Testis (tissue), 2 donors: ENCODE measurements around the gene ANKH.

Source experiments
- POLR2A ChIP-seq: fragments of 450-650 bp; IDR thresholded peaks from one replicate; pipeline ENCODE4 v1.6.1; 2017; ENCODE audit warnings: antibody characterized with exemption, mild to moderate bottlenecking, moderate library complexity
- TF ChIP-seq, protein P1 (sequence below), 3 experiments: fragments of 450-650 bp in 2 of 3; fragments of 200-600 bp in 1 of 3; sonication (generic) in 1 of 3; IDR thresholded peaks; one replicate each; pipeline ENCODE4 v1.5.1; 2016 to 2019; ENCODE audit warnings: antibody characterized with exemption in 3 of 3, mild to moderate bottlenecking in 2 of 3, moderate library complexity in 1 of 3

DNA sequence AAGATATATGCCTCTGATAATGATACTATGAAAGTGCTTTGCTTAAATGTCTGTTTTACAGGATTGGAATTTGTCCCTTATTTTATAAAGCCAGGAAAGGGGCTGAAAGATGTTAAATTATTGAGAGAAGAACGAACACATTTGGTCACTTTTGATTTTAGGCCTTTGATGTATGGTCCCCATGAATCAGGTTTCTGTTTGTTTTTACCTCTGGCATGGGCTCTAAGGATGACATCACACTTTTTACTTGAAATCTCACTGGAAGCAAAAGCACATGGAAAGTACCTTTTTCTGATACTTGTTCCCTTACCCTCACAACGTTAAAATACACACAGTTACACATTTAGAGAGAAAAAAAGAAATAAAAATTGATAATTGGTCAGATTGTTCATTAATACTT is 200.2 kb downstream of the ANKH start:
- TF ChIP-seq, protein P1, sequence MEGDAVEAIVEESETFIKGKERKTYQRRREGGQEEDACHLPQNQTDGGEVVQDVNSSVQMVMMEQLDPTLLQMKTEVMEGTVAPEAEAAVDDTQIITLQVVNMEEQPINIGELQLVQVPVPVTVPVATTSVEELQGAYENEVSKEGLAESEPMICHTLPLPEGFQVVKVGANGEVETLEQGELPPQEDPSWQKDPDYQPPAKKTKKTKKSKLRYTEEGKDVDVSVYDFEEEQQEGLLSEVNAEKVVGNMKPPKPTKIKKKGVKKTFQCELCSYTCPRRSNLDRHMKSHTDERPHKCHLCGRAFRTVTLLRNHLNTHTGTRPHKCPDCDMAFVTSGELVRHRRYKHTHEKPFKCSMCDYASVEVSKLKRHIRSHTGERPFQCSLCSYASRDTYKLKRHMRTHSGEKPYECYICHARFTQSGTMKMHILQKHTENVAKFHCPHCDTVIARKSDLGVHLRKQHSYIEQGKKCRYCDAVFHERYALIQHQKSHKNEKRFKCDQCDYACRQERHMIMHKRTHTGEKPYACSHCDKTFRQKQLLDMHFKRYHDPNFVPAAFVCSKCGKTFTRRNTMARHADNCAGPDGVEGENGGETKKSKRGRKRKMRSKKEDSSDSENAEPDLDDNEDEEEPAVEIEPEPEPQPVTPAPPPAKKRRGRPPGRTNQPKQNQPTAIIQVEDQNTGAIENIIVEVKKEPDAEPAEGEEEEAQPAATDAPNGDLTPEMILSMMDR (IDR thresholded peaks at IDR 0.05) = no peak
- no peak for TF ChIP-seq POLR2A
